OCI-LY7 (cell line): ENCODE measurements around the gene PSMB9. TPM values are rescaled to one million over a fixed set of nuclear protein-coding genes. Genes with fewer than 3 reads are reported as not detected.

ENCODE experiments used
- BruUV-seq: library from RNA; stranded (reverse); fragments of 400-500 nt; replicated peaks from 2 replicates; lab custom pipeline; 2021; lab: Mats Ljungman, UMichigan
- CTCF ChIA-PET: fragments of 300-600 bp; sonication (Branson Sonifier 250); formaldehyde crosslinking; loops from one replicate; lab custom pipeline; 2022; ENCODE audit warnings: antibody characterized with exemption; ENCODE audit not compliant: unreplicated experiment; lab: Charles Lee
- POLR2A ChIA-PET: fragments of 300-600 bp; sonication (Branson Sonifier 250); formaldehyde crosslinking; loops from one replicate; lab custom pipeline; 2022; ENCODE audit warnings: antibody characterized with exemption; lab: Charles Lee
- DNase-seq: peaks from one replicate; pipeline ENCODE4 v3.0.0-alpha.2; 2015; ENCODE audit warnings: low spot score
- H2AFZ ChIP-seq: fragments of 200-600 bp; sonication (generic), shearing (Covaris generic); 2 replicates; pipeline ENCODE4 v1.6.1; 2014; ENCODE audit warnings: mild to moderate bottlenecking, antibody characterized with exemption, low read length, moderate library complexity
- H3K27ac ChIP-seq: fragments of 200-600 bp; sonication (generic); 2 replicates; pipeline ENCODE4 v1.5.1; 2014; ENCODE audit warnings: mixed run types, low read depth, mild to moderate bottlenecking, moderate library complexity, low read length, inconsistent platforms; ENCODE audit not compliant: poor library complexity, severe bottlenecking
- H3K36me3 ChIP-seq: fragments of 200-600 bp; sonication (generic); 2 replicates; pipeline ENCODE4 v1.6.1; 2014; ENCODE audit warnings: mild to moderate bottlenecking, antibody characterized with exemption, low read length, moderate library complexity, mixed read lengths; ENCODE audit not compliant: insufficient read depth
- H3K4me1 ChIP-seq: fragments of 200-600 bp; sonication (generic); 2 replicates; pipeline ENCODE4 v1.5.1; 2014; ENCODE audit warnings: mild to moderate bottlenecking, low read length; ENCODE audit not compliant: insufficient read depth, poor library complexity, severe bottlenecking
- H3K4me2 ChIP-seq: fragments of 200-600 bp; sonication (generic); 2 replicates; pipeline ENCODE4 v1.6.1; 2014; ENCODE audit warnings: mild to moderate bottlenecking, low read length
- H3K4me3 ChIP-seq: fragments of 200-600 bp; sonication (generic); 2 replicates; pipeline ENCODE4 v1.5.1; 2014; ENCODE audit warnings: mild to moderate bottlenecking, low read depth, low read length; ENCODE audit not compliant: poor library complexity, severe bottlenecking
- H3K79me2 ChIP-seq: fragments of 200-600 bp; sonication (generic); 2 replicates; pipeline ENCODE4 v1.6.1; 2016; ENCODE audit warnings: low read depth, mild to moderate bottlenecking, low read length, moderate library complexity, mixed read lengths; ENCODE audit not compliant: insufficient read depth
- H3K9me2 ChIP-seq: fragments of 200-600 bp; sonication (generic); 2 replicates; pipeline ENCODE4 v1.6.1; 2016; ENCODE audit warnings: mild to moderate bottlenecking, low read length, mixed read lengths; ENCODE audit not compliant: insufficient read depth
- H3K9me3 ChIP-seq: fragments of 200-600 bp; sonication (generic); 2 replicates; pipeline ENCODE4 v1.6.1; 2014; ENCODE audit warnings: mild to moderate bottlenecking, mixed run types, low read length, mixed read lengths
- H4K20me1 ChIP-seq: fragments of 200-600 bp; sonication (generic); 2 replicates; pipeline ENCODE4 v1.6.1; 2014; ENCODE audit warnings: mild to moderate bottlenecking, antibody characterized with exemption, low read length, moderate library complexity, mixed read lengths; ENCODE audit not compliant: insufficient read depth
- CTCF ChIP-seq: fragments of 200-600 bp; sonication (generic); conservative IDR thresholded peaks from 2 replicates; pipeline ENCODE4 v1.5.1; 2014; ENCODE audit warnings: mild to moderate bottlenecking, antibody characterized with exemption, low read length, moderate library complexity, mixed read lengths
- EZH2phosphoT487 ChIP-seq: fragments of 200-600 bp; sonication (generic); IDR thresholded peaks from 2 replicates; pipeline ENCODE4 v1.6.1; 2018; ENCODE audit warnings: low read depth, borderline replicate concordance, mild to moderate bottlenecking, mixed run types, antibody characterized with exemption, low read length, moderate library complexity, mixed read lengths
- intact Hi-C: fragments of 100-400 bp; cut with micrococcal nuclease; formaldehyde crosslinking; loops from one replicate; pipeline ENCODE4 v1.10.0; 2022; ENCODE audit not compliant: unreplicated experiment
- total RNA-seq, 2 experiments: library from RNA; depleted of rRNA in 1 of 2; stranded (reverse); fragments of >200 nt in 1 of 2; shearing (Covaris generic) in 1 of 2; gene quantifications; 2 replicates each; pipeline ENCODE4 v1.2.3, GENCODE V29; 2014 to 2022

Gene PSMB9
- total RNA-seq, 2 experiments from 2014 or later = 149 to 193 TPM

- Histone ChIP-seq H3K4me2 (no peak overlapping the region), H4K20me1 (no peaks in the 10 kb centered on the region), H3K9me3 (no peaks in the 10 kb centered on the region), H3K36me3 (no peaks in the 10 kb centered on the region; the same call in 1 of the 2 replicates), H3K9me2 (no peaks in the 10 kb centered on the region), H2AFZ (no peak overlapping the region), H3K4me1 (peaks cover 32% of the 10 kb centered on the region), H3K79me2 (peaks cover 17% of the 10 kb centered on the region), H3K4me3 (no peak overlapping the region), H3K27ac (no peak overlapping the region)
- CTCF ChIA-PET = no interaction called here
- no peak for TF ChIP-seq EZH2phosphoT487
- TF ChIP-seq CTCF = no peak
- intact Hi-C loops = no loop called here
- BruUV-seq = no TSS peak
- DNase-seq = no peak
- POLR2A ChIA-PET = interaction anchor here (0.8 to 1.0 kb wide), 2 partner anchors 82 to 94 kb away, joined by 5 read pairs; no protein-coding TSS in a partner anchor
Observed at GRCh38 chr6:32889533-32889932, 35.5 kb downstream of the PSMB9 start.

DNA sequence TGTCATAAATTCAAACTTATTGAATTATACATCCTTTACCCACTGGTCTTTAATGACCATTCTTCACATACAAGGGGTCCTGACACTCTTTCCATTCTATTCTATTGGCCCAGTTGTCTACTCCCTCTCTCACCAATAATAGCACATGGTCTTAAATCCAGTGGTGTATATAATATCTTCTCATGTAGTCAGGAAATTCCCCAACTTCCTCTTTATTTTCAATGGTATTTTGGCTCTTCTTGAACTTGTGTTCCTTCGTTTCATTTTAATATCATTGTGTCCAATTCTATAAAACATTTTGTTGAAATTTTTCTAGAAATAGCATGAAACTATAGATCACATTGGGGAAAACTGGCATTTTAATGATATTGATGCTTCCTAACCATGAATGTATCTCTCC lies 36.8 kb downstream of the PSMB9 start:
- POLR2A ChIA-PET = interaction anchor here (1.0 kb wide), 1 partner anchor 81 kb away, joined by 5 read pairs; no protein-coding TSS in a partner anchor
- BruUV-seq = no TSS peak

More for the DNA sequence above, 36.8 kb downstream of the PSMB9 start:
- CTCF ChIA-PET = no interaction called here
- H3K27ac ChIP-seq = no peak overlapping the region
- peak overlapping the region; percentile 18 for H3K4me2 ChIP-seq
- no peaks in the 10 kb centered on the region for H4K20me1 ChIP-seq
- peak overlapping the region; percentile 10 for H3K4me3 ChIP-seq
- intact Hi-C loops = no loop called here
- H3K79me2 ChIP-seq = peaks cover 28% of the 10 kb centered on the region
- no peaks in the 10 kb centered on the region for H3K9me2 ChIP-seq
- no peak overlapping the region for H2AFZ ChIP-seq
- H3K4me1 ChIP-seq = peaks cover 38% of the 10 kb centered on the region
- no peaks in the 10 kb centered on the region; the same call in 1 of the 2 replicates for H3K36me3 ChIP-seq
- H3K9me3 ChIP-seq = no peaks in the 10 kb centered on the region
- TF ChIP-seq CTCF (no peak), EZH2phosphoT487 (no peak)
- DNase-seq = no peak
